Colonic mucosa (tissue), 4 donors: ENCODE measurements around the gene ZCCHC17. TPM values are rescaled to one million over a fixed set of nuclear protein-coding genes. Genes with fewer than 3 reads are reported as not detected.
"Not testable (repeated sequence)": the region's sequence is repeated elsewhere in the genome, so short reads cannot be mapped to it uniquely, and the experiment has no call there.

Experiments used
- DNase-seq: peaks from one replicate; pipeline ENCODE4 v3.0.0-alpha.2; 2020
- H3K27ac ChIP-seq: fragments of 200-600 bp; one replicate; pipeline ENCODE4 v1.8.0; 2021
- H3K27me3 ChIP-seq: fragments of 200-600 bp; one replicate; pipeline ENCODE4 v1.8.0; 2021
- H3K36me3 ChIP-seq: fragments of 200-600 bp; one replicate; pipeline ENCODE4 v1.8.0; 2021
- H3K4me1 ChIP-seq: fragments of 200-600 bp; one replicate; pipeline ENCODE4 v1.8.0; 2021; ENCODE audit warnings: mild to moderate bottlenecking
- H3K4me3 ChIP-seq: fragments of 200-600 bp; one replicate; pipeline ENCODE4 v1.8.0; 2021
- H3K9ac ChIP-seq, 2 donors: one replicate each; pipeline ENCODE4 v1.7.0; 2013; ENCODE audit warnings: control low read depth in 2 of 2, low read depth in 2 of 2, low read length in 2 of 2
- H3K9me3 ChIP-seq: fragments of 200-600 bp; one replicate; pipeline ENCODE4 v1.8.0; 2021
- CTCF ChIP-seq: fragments of 200-600 bp; IDR thresholded peaks from one replicate; pipeline ENCODE4 v1.8.0; 2022; ENCODE audit warnings: antibody characterized with exemption, mild to moderate bottlenecking
- intact Hi-C: fragments of 100-400 bp; cut with DNase I; formaldehyde crosslinking; loops from one replicate; pipeline ENCODE4 v1.14.1; 2022
- total RNA-seq, 2 donors: library from RNA; stranded (reverse); fragmentation: NEBNext Ultra II Directional in 1 of 2; extraction: Animal tissue kit (Norgen Biotek cat#: 25700) in 1 of 2; gene quantifications; one replicate each; pipeline ENCODE4 v1.2.1, GENCODE V29; 2021
- donor health status: healthy.
- donor health status: DM: no; HTN: no; CAD: no.
- donor health status: DM: no; HTN: no; CAD: no.

The ZCCHC17 gene
- total RNA-seq, 2 donors from 2014 or later: 19.8 to 23.9 TPM

- no peaks in the 10 kb centered on the region for H3K9me3 ChIP-seq
- peaks cover 14% of the 10 kb centered on the region for H3K4me1 ChIP-seq
- intact Hi-C loops: no loop called here
- no peak for TF ChIP-seq CTCF
- no peaks in the 10 kb centered on the region for H3K36me3 ChIP-seq
- no peak for DNase-seq
- no peaks in the 10 kb centered on the region for H3K27me3 ChIP-seq
- H3K9ac ChIP-seq: no peak overlapping the region
- H3K27ac ChIP-seq: no peak overlapping the region
- no peak overlapping the region for H3K4me3 ChIP-seq
These were observed 81.2 kb downstream of the ZCCHC17 start for GRCh38 chr1:31378001-31378400.

GRCh38 chr1:31380181-31380580, 83.3 kb downstream of the ZCCHC17 start:
- H3K36me3 ChIP-seq: no peaks in the 10 kb centered on the region
- intact Hi-C loops: no loop called here
- H3K27me3 ChIP-seq: no peaks in the 10 kb centered on the region
- no peak for TF ChIP-seq CTCF
- no peaks in the 10 kb centered on the region for H3K9me3 ChIP-seq
- H3K9ac ChIP-seq: peak overlapping the region in 1 of 2 donors; percentile 14
- DNase-seq: no peak
- peaks cover 6% of the 10 kb centered on the region for H3K4me1 ChIP-seq
- H3K27ac ChIP-seq: no peak overlapping the region
- no peak overlapping the region for H3K4me3 ChIP-seq

- intact Hi-C loops: no loop called here
- Histone ChIP-seq H3K27me3 (no peaks in the 10 kb centered on the region), H3K27ac (no peak overlapping the region), H3K9me3 (no peaks in the 10 kb centered on the region), H3K36me3 (no peaks in the 10 kb centered on the region), H3K9ac (peak overlapping the region in 1 of 2 donors; percentile 66), H3K4me1 (peaks cover 6% of the 10 kb centered on the region), H3K4me3 (no peak overlapping the region)
- no peak for TF ChIP-seq CTCF
- peak; percentile 44 for DNase-seq
These were observed 84.8 kb downstream of the ZCCHC17 start for GRCh38 chr1:31381394-31382294.

- peaks cover 2% of the 10 kb centered on the region for H3K4me1 ChIP-seq
- H3K27ac ChIP-seq: no peak overlapping the region
- intact Hi-C loops: no loop called here
- H3K9me3 ChIP-seq: no peaks in the 10 kb centered on the region
- peak overlapping the region in 1 of 2 donors; percentile 49 for H3K9ac ChIP-seq
- TF ChIP-seq CTCF: no peak
- no peaks in the 10 kb centered on the region for H3K27me3 ChIP-seq
- H3K36me3 ChIP-seq: no peaks in the 10 kb centered on the region
- no peak for DNase-seq
- H3K4me3 ChIP-seq: no peak overlapping the region
These were observed 85.7 kb downstream of the ZCCHC17 start for GRCh38 chr1:31382379-31382989.

- Histone ChIP-seq H3K27ac (no peak overlapping the region), H3K9me3 (no peaks in the 10 kb centered on the region), H3K36me3 (no peaks in the 10 kb centered on the region), H3K9ac (peak overlapping the region in 1 of 2 donors; percentile 67), H3K4me3 (no peak overlapping the region), H3K4me1 (no peaks in the 10 kb centered on the region), H3K27me3 (no peaks in the 10 kb centered on the region)
- no peak for DNase-seq
- TF ChIP-seq CTCF: no peak
- intact Hi-C loops: no loop called here
These were observed 87.1 kb downstream of the ZCCHC17 start for GRCh38 chr1:31383967-31384366.

GRCh38 chr1:31386576-31387243, 89.9 kb downstream of the ZCCHC17 start:
- DNase-seq, intact Hi-C loops, H3K27me3 ChIP-seq, H3K4me3 ChIP-seq, H3K27ac ChIP-seq, H3K4me1 ChIP-seq, H3K9ac ChIP-seq, H3K36me3 ChIP-seq, H3K9me3 ChIP-seq: not testable (repeated sequence)
